HG02840 (cell line): Measurements from ENCODE around the gene KCNJ10.
A peak's percentile ranks its signal among the peaks of the same experiment; 100 is the strongest.
"Not testable (repeated sequence)": the region's sequence is repeated elsewhere in the genome, so short reads cannot be mapped to it uniquely, and the experiment has no call there.

Experiments
- ATAC-seq: cut with Tn5 transposase; IDR thresholded peaks from one replicate; pipeline ENCODE4 v1.9.1; 2021; ENCODE audit warnings: mild to moderate bottlenecking, moderate library complexity, moderate number of reproducible peaks; ENCODE audit not compliant: unreplicated experiment, low FRiP score

Gene KCNJ10

DNA sequence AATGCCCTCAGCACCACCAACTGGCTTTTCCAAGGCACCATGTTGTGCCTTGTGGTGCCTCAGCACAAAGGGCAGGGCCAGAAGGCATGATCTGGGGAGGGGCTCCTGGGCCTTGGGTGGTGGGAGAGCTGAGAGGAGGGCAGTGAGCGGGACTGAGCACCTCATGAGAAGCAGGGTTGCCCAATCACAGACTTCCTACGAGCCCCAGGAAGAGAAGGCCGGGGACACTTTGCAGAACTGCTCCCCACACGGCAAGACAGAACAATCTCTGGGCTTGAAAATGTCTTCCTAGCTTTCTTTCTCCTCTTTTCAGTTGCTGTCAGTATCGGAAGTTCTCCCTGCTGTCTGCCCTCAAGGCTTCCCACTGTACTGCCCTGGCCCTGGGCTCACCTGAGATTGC, 6.8 kb downstream of the KCNJ10 start:
- no peak for ATAC-seq

DNA sequence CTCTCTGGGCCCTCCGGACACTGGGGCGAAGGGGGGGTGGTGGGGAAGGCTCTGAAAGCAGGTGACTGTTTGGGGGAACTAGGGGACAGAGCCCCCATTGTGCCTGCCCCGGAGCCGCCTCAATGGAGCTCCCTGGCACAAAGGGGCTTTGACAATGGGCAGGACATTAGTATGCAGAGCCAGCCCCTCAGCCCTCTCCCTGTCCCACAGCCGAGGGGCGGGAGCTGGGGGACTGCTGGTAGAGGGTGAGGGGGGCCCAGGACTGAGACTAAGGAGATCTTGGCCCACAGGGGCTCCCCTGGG, 7.8 kb downstream of the KCNJ10 start:
- ATAC-seq = no peak

DNA sequence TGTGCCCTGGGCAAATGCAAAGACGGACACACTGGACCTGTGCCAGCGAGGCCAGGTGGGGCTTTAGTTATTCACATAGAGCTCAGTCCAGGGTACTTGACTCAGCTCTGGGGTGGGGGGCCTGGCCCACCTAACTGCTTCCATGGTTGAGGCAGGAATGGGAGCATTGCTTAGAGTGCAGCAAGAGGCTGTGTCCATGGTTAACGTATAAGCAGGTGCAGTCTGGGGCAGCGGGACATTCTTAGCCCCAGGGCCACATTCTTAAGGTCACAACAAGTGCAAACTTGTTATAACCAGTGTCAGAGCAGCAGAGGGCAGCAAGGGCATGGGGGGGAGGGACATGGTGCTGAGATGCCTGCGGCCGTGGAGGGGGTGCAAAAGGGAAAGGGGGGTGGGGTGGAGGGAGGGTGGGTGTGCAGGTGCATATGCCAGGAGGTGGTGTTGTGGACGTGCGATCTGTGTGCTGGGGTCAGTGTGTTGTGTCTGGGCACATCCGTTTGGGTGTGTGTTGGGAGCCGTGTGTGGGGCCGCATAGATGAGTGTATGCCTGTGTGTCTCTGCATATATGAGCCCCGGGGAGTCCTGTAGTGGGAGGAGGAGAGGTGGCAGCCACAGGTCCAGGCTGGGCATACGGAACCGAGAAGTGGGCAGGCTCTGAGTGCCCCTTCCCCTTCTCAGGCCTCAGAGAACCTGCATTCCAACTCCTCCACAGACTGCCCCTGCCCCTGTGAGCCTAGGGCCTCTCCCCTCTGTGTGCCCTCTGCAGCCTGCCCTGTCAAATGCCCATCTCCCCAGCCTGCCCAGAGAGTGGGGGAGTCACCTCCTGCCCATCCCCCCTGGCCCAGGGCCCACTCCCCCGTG, 8.4 kb downstream of the KCNJ10 start:
- ATAC-seq = no peak

DNA sequence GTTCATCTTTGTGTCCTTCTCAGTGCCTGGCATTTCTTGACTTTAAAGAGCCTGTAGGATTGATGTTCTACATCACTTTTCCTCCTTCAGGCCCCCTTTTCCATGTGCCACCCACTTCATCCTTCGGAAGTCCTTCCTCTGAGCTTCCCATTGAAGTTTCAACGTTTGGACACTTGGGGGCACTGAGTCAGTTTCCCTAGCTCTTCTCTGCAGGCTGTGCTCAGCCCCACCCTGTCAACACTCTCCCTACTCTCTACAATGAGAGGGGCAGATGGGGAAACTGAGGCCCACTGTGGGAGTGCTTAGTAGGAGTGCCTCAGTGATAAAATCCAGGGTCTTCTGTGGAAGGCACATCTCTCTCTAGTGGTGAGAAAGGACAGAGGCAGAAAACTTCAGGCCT, 11.9 kb downstream of the KCNJ10 start:
- no peak for ATAC-seq

DNA sequence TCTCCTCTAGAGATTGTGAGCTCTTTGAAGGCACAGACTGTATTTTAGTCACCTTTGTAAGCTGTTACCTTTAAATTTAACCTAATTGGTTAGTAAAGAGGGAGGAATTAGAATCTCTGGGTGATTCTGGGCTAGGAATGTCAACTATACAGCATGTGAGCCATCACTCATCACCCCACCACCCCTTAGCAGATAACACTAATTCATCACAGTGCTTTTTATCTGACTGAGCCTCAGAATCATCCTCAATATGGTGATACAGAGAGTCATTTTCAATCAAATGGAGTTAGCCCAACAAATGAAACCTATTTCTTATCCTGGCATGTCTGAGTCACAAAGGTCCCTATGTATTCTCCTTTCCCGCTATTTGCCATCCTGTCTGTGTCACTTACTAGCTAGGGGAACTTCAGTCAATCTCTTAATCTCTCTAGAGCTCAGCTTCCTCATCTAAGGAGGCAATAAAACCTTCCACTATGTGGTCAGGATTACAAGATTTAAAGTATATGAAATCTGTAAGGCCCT, 13.3 kb downstream of the KCNJ10 start:
- no peak for ATAC-seq

DNA sequence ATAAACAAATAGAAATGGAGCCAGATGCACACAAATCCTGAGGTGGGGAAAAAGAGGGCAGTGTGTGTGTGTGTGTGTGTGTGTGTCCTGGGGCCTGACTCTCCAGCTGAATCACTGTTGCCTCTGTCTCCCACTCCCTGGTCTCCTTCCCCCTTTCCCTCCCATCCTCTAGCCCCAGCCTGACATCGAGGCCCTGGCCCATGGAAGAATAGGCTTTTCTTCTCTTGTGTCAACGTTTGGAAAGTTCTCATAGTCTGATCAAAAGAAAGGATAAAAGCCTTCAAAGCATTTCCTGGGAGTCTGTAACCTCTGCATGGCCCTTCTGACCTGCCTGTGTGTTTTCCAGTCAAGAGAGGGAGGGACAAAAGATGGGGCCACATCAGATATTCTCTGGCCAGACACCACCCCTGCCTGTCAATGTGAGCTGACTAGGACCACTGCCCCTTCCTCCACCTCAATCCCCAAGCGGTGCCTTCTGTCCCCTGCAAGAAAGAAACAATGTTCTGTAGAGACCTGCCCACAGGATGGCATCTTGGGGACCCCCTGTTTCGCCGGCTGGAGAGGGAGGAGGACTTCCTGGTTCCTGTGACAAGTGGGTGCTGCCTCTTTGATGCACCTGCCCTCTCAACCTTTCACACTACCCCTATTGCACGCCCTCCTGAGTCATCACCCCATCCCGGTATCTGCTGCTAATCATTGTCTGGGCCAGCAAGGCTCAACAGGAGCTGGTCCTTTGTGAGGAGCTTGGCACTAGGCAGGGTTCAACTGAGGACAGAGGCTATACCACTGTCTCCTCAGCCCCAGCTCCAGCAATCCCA, 16.2 kb downstream of the KCNJ10 start:
- ATAC-seq = no peak

DNA sequence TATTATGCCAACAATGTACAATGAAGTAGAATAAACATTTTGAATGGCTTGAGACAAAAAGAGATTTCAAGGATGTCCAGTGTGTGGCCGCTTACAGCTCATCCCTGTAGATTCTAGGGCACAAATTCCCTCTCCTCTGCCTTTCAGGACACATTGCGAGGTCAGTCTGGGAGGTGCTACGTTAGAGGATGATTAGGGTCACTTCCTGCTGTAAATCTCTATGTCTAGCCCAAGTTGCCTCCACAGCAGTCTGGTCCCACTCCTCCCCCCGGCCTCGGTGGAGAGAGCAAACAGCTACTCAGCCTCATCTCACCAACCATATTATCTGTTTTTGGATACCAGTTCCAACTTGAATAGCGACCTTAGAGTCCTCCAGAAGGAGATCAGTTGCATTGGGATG, 17.0 kb downstream of the KCNJ10 start:
- no peak for ATAC-seq

DNA sequence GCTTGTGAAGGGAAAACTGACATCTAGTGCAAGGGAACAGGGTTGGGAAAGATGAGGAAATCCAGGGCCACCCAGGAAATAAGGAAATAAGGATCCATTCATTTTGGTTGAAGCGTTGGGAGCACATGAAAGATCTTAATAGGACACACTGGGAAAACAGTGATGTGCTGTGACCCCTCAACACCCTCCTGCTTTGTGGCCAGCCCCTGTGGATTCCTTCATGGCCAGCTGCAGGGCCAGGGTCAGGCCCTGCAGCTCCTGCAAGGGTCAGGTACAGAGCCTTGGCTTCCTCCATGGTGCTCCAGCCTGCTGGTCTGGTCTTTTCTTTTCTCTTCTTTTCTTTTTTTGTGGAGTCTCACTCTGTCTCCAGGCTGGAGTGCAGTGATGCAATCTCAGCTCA, 19.3 kb downstream of the KCNJ10 start:
- no peak for ATAC-seq

DNA sequence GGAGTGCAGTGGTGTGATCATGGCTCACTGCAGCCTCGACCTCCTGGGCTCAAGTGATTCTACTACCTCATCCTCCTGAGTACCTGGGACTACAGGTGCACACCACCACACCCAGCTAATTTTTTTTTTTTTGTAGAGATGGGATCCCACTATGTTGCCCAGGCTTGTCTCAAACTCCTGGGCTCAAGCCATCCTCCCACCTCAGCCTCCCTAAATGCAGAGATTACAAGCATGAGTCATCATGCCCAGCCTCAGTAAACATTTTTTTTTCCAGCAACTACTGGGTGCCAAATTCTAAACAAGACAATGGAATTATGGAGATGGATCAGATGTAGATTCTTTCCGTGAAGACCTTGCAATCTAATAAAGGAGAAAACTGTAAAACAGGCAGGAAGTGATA, 19.8 kb downstream of the KCNJ10 start:
- ATAC-seq = not testable (repeated sequence)

DNA sequence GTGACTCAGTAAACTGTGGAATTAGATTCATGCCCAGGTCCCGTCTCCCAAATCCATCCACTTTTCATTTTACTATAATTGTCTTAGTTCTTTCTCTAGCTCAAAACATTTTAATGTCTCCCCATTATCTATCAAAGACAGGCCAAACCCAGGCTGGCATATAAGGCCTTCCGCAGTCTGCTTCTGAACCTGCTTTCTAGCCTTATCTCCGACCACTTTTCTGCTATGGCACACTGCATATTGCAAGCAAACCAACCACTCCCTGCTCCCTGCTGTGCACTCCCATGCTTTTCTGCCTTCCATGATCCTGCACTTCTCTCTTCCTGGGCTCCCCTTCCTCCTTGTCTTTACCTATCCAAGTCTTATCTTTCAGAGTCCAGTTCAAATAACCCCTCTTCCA, 20.9 kb downstream of the KCNJ10 start:
- ATAC-seq = no peak

DNA sequence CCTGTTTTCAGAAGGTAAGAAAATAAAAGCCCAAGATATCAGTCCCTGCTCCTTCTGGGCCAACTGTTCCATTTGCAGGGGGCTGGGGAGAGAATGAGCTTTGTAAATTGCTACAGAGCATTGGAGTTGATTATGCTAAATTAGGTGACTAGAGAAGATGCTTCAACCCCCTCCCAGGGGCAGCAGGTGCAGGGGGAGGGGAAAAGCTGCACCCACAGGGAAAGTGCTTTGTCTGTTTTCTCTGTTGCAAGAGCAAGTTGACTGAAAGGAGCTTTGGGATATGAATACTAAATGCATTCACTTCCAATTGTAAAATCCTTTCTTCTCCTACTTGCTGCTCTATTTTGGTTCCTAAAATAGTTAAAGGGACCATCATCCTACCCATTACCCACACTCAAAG, 21.6 kb downstream of the KCNJ10 start:
- no peak for ATAC-seq

DNA sequence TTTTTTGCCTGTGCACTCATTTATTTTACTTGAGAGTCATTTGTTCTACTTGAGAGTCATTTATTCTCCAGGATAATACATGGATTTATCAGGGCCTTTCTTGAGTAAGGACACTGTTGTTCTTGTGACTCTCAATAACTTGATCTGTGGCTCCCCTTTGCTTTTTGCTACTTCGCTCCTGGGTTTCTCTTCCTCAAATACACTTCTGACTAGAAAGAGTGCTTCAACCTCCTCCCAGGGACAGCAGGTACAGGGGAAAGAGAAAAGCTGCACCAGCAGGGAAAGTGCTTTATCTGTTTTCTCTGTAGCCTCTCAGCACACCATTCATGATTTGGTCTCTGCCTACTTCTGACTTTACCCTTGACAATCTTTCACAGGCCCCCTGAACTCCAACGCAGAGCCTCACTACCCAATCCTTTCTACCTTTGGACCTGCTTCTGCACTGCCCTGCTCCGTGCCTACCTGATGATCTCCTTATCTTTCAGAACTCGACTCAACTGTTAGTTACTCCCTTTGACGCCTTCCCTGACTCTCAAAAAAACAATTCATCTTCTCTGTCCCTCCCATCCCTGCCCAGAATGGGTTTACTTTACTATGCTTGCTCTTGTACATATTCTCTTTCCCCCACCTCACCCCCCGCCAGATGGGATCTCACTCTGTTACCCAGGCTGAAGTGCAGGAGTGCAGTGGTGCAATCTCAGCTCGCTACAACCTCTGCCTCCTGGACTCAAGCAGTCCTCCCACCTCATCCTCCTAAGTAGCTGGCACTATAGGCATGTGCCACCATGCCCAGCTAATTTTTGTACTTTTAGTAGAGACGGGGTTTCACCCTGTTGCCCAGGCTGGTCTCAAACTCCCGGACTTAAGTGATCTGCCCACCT, 22.6 kb downstream of the KCNJ10 start:
- no peak for ATAC-seq

DNA sequence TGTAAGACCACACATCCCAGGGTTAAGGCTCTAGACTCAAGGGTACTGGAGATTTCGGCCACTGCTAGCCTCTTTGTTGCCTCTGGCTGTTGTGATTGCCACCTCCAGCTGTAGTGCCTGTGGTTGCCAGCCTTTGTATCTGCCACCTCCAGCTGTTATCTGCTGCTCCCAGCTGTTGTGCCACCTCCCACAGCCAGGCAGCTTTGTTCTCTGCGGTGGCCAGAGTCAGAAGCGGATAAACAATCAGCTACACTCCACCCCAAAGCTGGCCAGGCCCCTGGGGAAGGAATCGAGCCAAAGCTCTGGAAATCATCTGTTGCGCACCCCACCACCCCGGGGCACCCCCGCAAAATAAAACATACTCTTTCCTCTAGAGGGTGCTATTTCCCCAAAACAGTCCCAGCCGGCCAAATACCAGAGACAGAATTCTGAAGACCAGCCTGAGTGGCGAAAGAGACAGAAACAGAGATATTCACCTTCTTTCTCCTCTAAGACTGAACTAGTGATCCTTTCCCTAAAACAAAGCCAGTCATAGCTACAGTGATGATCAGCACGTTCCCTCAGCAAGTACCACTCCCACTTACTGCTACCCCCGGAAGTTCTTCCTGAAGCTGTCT, 23.4 kb downstream of the KCNJ10 start:
- ATAC-seq = no peak

DNA sequence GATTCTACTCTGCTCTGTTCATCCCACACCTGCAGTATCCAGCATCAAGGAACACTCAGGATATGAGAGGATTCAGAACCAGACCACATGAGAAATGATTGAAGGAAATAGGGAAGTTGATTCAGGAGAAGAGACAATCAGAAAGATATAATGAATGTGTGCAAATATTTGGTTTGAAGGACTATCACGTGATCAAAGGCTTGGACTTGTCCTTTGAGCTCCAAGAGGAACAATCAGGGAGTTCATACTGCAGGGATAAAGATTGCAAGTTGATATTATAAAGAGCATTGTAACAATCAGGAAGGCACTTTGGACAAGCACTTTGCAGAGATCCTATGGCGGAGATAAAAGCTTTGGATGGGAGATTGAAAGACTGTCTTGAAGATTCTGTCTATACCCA, 24.3 kb downstream of the KCNJ10 start:
- ATAC-seq = no peak

DNA sequence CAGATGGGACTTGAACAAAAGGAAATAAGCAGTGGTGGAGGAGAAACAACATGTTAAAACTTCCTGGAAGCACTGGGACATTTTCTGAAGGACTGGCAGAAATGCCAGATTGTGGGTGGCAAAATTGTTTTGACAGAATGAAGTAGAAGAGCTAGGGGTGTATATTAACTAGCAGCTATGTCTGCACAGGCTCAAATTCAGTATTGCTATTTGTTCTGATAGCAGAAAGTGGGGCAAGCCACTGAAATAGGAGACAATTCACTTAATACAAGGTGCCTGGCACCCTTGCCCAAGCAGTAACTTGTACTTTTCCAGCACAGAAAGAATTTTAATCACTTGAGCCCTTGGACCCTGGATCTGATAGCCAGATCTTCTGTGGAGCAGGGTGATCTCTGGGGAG, 26.4 kb downstream of the KCNJ10 start:
- no peak for ATAC-seq

DNA sequence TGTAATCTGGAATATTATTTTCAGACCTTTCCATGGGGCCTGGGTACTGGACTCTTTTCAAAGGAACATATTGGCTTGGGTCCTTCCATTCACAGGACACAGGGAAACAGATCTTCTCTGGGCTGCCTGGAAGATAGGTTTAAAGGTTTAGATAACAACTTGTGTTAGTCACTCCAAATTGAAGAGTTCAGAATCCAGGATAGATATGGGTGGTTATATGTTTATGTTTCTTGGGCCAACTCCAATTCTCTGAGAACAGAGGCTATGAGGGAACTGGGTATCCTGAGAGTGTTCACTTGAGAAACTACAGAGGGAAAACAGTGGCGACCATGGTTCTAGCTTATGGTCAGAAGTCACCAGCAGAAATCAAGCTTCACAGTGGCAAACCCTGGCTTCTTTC, 29.5 kb downstream of the KCNJ10 start:
- ATAC-seq = no peak

DNA sequence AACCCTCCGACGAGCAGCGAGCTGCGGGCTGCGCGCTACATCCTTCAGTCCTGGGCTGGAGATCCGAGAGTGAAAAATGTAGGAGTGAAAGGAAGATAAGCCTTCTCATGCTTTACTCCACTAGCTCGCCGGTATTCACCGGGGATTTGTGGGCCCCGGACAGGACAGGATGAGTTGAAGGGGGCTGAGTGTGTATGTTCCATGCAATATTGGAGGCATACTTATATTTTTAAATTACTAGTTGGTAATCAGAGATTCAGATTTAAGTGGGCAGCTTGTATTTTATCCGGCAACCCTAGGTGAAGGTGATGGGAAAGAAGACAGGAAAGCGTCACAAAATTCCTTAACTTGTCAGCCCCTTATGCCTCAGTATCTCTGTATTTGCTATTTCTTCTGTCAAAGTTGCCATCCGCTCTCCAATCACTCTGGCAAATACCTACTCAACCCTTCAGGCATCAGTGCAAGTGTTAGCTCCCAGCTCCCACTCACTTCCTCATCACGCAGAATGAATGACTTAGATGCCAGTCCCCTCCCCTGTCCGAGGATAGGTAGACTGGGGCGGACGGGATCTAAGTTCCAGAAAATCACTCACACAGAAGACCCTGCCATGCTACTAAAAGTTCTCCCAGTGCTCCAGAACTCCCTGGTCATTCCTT, 37.7 kb downstream of the KCNJ10 start:
- peak; percentile 4 for ATAC-seq

DNA sequence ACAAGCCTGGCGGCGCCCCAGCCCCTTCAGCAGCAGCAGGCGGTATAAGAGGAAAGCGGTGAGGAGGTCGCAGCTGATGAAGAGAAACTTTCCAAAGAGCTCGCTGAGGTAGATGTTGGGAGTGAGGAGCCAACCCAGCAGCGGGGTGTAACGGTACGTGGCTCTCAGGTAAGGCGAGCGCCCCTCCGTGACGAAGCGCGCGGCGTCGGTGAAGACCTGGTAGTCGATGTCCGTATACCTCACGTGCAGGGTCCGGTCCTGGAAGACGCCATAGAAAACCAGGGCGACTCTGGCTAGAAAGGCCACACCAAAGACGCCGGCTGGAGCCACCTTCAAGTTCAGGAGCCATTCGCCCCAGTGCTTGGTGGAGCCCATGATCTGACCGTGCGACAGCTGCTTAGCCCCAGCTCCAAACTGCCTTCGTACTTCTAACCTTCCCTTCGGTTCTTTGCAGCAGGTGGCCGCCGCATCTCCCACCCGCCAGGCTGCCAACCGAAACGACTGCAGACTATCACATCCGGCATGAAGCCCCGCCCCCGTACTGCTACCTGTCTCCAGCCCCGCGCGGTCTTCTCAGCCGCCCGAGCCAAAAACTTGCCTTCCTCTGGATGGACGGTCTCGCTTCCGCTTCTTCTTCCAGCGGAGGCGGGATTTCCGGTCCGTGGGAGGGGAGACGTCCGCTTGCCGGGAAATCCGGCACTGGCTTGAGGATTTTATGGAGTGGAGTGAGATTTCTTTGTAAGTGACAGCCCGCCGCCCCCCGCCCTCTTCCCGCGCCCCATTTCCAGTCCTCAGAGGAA, 38.4 kb downstream of the KCNJ10 start, which contains the start of gene PIGM:
TSS of gene PIGM (minus strand) at position 626 of the 800 bp plus-strand sequence. CDS start at position 375, 251 bp downstream.
- peak; percentile 94 for ATAC-seq
